Astrocyte (in vitro differentiated cells and primary cell): ENCODE measurements around the gene TANK.

Source experiments
- EZH2 ChIP-seq: IDR thresholded peaks from 2 replicates; pipeline ENCODE4 v1.6.1; 2012; ENCODE audit warnings: mild to moderate bottlenecking, low read length, inconsistent platforms; ENCODE audit not compliant: insufficient read depth
- TF ChIP-seq, protein P1 (sequence below): IDR thresholded peaks from 2 replicates; pipeline ENCODE4 v1.5.1; 2011; ENCODE audit warnings: low read depth, mild to moderate bottlenecking, inconsistent platforms, low read length, moderate library complexity; ENCODE audit not compliant: insufficient read depth

DNA sequence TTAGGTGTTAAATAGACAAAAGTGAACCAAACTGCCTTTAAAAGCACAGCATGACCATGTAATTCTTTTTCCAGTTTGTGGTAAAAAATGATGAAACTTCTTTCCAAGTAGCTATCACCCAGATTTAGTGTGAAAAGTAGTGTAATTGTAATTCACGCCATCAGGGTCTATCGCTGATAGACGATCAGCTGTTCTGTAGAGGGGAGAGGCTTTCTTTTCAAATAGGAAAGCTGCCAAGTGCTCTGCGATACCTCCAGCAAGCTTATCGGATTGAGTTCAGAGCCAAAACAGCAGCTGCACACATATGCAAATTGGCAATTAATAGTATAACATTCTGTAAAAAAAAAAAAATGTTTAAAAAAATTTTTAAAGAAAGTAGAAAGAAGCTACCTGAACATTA lies 86.1 kb downstream of the TANK start:
- TF ChIP-seq, protein P1, sequence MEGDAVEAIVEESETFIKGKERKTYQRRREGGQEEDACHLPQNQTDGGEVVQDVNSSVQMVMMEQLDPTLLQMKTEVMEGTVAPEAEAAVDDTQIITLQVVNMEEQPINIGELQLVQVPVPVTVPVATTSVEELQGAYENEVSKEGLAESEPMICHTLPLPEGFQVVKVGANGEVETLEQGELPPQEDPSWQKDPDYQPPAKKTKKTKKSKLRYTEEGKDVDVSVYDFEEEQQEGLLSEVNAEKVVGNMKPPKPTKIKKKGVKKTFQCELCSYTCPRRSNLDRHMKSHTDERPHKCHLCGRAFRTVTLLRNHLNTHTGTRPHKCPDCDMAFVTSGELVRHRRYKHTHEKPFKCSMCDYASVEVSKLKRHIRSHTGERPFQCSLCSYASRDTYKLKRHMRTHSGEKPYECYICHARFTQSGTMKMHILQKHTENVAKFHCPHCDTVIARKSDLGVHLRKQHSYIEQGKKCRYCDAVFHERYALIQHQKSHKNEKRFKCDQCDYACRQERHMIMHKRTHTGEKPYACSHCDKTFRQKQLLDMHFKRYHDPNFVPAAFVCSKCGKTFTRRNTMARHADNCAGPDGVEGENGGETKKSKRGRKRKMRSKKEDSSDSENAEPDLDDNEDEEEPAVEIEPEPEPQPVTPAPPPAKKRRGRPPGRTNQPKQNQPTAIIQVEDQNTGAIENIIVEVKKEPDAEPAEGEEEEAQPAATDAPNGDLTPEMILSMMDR, result no peak
- TF ChIP-seq EZH2, result no peak
